ENCODE data around the gene ERC2.
"Not testable (repeated sequence)": the region's sequence is repeated elsewhere in the genome, so short reads cannot be mapped to it uniquely, and the experiment has no call there.

ERC2 gene

DNA sequence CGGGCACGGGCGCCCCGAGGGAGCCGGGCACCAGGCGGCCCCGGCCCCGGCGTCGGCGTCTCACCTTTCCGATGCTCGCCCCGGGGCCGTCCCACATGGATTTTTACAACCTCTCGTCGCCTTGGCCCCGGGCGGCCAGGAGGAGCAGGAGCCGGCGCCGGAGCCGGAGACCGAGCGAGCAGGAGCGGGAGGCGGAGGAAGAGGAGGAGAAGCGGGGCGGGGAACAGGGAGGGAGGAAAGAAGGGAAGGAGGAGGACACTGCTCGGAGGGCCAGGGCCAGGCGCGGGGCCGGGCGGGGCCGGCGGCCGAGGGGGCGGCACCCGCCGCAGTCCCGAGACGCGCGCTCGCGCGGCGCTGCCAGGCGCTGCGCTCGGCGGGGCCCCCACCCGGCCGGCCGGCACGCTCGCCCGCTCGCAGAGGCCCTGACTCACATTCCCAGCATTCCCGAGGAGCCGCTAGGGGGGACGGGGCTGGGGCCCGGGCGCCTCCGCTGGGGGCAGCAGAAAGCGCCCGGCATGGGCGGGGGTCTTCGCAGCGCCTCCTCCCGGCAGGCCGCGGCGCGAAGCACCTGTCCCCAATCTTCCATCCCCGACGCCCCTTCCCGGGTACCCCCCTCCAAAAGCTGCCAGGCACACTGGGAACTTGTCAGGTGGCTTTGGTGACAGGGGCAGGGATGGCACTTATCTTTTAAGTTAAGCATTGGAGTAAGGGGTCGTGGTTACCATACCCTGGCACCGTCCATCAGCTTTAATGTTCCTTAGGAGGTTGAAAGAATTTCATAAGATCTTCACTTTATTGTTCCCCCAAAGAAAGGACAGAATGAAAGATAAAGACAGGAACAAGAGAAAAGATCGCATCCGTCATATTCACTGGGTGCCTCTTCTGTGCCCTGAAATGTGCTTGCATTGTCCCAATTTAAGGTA lies at the start of gene ERC2:
TSS of gene ERC2 (minus strand) at position 284 of the 923 bp plus-strand sequence.
- DNase-seq (ENCODE audit: low spot score) = no peak

GRCh38 chr3:56502738-56503137 lies 34.5 kb upstream of the ERC2 start:
- DNase-seq (ENCODE audit: low spot score) = no peak

- not testable (repeated sequence) for DNase-seq (ENCODE audit: low spot score)
Measured at GRCh38 chr3:56496376-56496775, 28.1 kb upstream of the ERC2 start.

GRCh38 chr3:56494679-56495322 lies 26.5 kb upstream of the ERC2 start:
- peak; percentile 83 for DNase-seq (ENCODE audit: low spot score)

DNA sequence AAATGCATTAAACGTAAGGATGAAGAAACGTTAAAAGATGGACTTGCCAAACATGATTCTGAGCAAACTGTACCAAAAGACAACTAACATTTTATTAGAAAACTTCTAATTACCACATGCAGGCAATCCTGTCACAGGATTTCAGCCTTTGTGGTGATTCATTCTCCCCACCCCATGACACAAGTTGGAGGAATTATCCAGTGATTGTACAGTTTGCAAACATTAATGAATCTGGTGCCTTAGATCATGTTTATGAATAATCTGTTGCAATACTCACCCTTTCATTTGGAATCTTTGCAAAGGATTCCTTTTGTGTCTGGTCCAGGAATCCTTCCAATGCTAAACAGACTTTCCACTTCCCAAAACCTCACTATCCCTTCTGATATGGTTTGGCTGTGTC lies 23.3 kb upstream of the ERC2 start:
- DNase-seq (ENCODE audit: low spot score) = no peak

DNA sequence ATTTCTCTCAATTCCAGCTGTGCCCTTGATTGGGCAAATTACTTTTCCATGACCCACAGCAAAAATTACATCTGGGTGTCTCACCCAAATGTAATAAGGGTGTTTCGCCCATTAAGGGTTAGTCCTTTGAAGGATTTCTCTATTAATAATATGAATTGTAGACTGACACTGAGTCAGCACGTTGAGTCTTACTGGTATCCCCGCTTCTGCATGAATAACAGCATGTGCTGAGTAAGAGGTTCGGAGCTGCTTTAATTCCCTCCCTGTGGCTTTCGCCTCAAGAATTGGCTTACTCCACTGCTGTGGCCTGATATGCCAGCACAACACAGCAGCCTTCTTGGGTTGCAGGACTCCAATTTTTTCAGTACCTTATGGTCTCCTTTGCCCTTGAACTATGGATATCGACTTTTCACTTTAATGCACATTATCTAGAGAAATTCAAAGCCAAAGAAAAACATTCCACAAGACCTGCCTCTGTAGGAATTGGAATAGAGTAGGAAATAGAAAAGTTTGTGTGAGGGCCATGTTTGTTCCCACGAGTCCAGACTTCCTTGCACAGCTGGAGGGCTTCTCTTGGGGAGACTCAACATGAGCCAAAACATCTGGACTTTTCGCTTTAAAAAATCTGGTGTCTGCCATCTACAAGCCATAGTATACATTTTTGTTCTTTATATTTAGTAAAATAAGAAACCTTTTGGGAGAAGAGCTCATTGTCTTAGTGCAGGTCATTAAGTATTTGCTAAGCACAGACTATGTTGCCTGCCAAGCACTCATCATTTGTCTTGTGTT lies 20.7 kb upstream of the ERC2 start:
- no peak for DNase-seq (ENCODE audit: low spot score)

DNA sequence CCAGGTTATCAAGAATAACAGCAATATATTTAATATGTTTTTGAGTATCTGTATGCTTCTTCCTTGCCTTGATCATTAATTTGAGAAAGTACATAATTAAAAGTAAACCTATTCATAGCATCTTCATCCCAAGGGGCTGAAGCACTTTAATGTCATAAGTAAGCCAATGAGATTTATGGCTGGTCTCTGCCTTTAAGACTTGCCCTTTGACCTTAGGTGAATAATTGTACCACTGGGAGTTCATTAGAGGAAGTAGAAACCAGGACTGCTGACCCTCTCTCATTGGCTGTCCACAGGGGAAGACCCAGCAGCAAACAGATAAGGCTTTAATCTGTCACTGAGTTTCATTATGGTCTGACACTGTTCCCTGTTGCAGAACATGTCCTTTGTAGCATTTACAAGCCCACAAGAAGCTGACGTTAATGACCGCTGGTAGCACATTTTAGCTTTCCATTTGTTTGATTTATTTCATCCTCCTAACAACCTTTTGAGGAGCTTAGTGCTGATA lies 16.3 kb upstream of the ERC2 start:
- DNase-seq (ENCODE audit: low spot score) = no peak

GRCh38 chr3:56484122-56484521 lies 15.9 kb upstream of the ERC2 start:
- no peak for DNase-seq (ENCODE audit: low spot score)

DNA sequence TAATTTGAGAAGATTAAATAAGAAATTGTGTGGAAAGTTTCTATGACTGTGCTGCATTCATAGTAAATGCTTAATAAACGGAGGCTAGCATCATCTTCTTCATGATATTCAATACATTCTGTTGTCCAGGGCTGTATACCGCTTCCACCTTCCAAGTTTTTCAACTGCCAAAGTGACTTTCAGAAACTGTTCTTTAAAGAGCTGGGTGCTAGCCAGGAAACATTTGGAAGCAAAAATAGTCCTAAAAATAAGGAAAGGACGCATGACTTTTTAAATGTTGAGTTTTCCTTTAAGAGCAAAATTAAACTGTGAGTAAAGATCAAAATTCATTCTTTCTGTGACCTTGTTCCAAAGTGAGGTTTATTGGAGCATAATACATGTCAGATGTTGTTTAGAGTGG lies 9.4 kb upstream of the ERC2 start:
- DNase-seq (ENCODE audit: low spot score) = no peak

- DNase-seq (ENCODE audit: low spot score) = no peak
Measured at GRCh38 chr3:56476771-56477170, 8.5 kb upstream of the ERC2 start.

- no peak for DNase-seq (ENCODE audit: low spot score)
Measured at GRCh38 chr3:56471771-56472170, 3.5 kb upstream of the ERC2 start.

DNA sequence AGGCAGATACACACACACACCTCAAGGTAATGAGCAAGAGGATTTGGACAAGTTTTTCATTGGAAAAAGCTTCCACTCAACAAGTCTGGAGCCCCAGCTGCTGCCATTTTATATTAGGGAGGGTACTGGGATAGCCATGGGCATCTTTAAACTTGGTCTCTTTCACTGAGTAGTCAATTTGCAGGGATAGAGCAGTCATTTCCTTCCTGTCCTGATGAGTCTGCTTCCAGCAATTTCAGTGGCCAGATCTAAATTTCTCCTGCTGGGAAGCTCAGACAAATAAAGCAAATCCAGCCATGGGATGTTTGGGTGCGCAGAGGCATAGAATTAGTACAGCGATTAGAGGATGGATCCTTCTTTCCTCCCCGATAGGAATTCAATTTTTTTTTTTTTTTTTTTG lies 874 bp upstream of the ERC2 start:
- no peak for DNase-seq (ENCODE audit: low spot score)

DNA sequence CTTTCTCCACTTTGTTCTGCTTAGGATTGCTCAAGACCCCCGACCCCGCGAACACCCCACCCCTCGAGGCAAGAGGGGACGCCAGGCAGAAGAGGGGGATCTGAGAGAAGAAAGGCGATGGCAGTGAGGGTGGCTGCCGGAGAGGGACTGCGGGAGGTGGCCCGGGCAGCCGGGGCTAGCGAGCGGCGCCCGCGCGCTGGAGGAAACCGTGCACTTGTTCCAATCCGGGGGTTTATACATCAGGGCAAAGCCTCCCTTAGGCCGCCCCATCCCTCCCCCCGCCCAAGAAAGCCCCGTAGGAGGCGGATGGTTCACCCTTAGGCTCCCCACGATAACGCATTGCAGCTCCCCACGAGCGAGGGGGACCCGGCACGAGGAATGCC lies 475 bp downstream of the ERC2 start:
- no peak for DNase-seq (ENCODE audit: low spot score)

GRCh38 chr3:56467108-56467507 lies 1.2 kb downstream of the ERC2 start:
- DNase-seq (ENCODE audit: low spot score) = no peak

DNA sequence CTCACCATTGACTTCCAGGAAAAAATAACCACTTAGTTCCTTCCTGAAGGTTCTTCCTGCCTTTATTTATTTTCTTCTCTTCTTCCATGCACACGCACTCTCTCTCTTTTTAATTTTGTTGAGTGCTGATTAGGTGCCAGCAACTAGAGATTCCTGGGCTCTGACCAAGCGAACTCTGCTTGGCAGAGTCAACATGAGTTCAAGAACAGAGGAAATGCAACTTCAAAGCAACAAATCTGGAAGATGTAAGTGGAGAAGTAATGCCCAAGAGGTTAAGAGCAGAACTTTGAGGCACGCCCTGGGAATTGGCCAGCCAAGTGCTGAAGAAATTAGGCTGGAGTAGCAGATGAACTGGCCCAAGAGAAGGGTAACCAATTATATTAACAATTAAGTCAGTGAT lies 8.5 kb downstream of the ERC2 start:
- DNase-seq (ENCODE audit: low spot score) = no peak

DNA sequence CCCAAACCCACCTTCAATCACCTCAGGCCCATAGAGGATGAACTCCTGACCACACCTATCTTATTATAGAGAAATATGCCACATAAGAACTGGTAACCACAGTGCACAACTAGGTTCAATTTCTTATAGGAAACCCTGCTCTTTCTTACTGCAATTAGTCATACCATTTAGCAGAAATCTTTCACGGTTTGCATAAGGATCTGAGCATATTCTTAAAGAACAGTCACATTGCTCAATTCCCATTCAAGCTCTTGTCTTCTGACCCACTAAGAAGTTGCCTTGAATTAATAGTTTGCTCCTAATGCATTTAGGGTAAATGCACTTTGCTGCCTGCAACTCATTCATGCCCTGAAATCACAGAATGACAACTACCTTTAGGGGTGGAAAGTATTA lies 9.2 kb downstream of the ERC2 start:
- DNase-seq (ENCODE audit: low spot score) = no peak

DNA sequence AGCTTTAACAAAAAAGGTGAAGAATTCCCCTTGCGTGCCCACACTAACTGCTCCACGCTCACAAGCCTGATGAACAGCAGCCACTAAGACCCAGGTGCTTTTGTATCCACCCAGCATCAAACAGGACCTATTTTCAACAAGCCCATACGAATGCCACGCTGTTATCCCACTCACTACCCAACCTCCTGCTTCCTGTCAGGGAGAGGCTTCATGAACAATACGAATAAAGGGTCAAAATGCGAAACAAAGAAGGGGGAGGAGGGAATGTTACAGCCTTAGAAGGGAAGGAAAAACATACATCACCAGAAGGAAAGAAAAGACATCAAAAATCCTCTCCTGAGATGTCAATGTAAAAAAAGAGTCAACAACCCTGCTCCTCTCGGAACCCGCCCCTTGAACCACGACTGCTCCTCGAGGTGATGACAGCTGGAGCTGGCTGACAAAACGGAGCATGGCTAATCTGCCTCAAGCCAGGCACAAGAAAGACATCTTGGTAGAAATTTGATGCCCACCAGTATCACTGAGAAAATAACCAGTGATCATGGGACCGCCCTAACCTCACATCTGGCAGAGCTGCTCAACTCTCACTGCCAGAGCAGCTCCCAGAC lies 9.7 kb downstream of the ERC2 start:
- DNase-seq (ENCODE audit: low spot score) = no peak

DNA sequence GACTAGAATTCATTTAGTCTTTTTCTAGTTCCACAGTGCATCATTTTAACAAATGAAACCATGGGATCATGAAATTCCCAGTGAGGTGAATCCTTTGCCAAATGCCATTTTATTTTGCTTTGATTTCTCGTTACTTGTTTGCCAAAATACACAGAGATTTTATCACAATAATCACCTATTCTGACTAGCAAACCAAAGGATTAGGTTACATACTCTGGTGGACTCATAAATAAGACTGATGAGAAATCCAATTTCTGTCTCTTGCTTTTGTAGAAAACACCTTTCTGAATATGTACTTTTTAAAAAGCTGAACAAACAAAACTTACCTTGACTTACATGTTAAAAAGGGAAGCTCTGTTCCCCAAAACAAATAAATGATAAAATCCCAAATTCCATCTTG lies 12.2 kb downstream of the ERC2 start:
- no peak for DNase-seq (ENCODE audit: low spot score)

DNA sequence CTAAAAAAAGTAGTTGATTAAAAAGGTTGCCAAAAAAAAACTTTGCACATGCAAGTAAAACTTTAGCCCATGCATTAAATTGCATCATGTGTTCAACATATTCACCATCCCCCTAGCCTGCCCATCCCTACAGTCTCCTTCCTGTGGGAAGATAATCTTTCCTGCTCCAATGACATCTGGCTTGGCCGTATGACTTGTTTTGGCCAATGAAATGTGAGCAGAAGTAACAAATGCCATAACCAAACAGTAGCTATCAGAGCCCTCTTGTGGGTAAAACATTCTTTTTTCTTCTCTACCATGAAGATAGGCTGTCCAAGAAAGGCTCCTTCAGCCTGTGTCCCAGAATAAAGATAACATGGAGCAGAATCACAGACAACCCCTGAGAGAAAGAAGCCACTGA lies 15.3 kb downstream of the ERC2 start:
- DNase-seq (ENCODE audit: low spot score) = no peak

DNA sequence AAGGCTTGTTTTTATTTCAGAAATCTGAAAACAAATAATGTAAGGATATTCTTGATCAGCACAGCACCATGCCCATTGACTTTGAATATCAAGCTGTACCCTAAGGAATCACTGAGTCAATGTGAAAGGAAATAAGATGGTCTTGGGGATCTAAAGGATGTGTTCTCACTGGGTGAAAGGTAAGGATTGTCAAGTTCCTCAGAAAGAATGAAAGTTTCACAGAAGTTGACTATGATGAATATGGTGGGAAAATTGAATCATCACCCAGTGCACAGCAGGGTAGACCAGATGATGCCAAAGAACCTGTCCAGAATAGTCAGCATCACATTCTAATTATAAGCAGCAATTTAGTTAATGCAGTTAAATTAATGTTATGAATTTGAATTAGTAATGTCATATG lies 16.2 kb downstream of the ERC2 start:
- DNase-seq (ENCODE audit: low spot score) = no peak

DNA sequence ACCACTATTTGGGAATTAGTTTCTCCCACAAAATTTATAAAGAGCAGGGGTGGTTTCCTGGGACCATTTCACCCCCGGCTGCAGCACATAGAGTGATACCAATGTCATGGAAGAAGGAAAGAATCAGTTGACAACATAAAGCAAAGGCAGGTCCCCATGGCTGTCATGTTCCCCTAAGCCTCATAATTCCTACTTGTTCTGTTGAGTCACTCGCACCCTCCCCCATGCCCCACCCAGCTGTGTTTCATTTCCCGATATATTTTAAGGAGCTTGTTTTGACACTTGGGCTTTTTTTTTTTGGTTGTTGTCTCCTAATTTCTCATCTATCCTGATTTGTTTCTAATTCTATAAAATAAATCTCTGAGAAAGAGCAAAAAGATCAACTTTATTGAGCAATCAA lies 24.9 kb downstream of the ERC2 start:
- DNase-seq (ENCODE audit: low spot score) = no peak

GRCh38 chr3:56428667-56429066 lies 39.6 kb downstream of the ERC2 start:
- no peak for DNase-seq (ENCODE audit: low spot score)
